Hepatocyte (in vitro differentiated cells): ENCODE data around the gene ARHGAP28. TPM values are rescaled to one million over a fixed set of nuclear protein-coding genes. Genes with fewer than 3 reads are reported as not detected.

Experiments used
- DNase-seq: peaks from one replicate; pipeline ENCODE4 v3.0.0-alpha.2; 2016; ENCODE audit warnings: low spot score
- H2AFZ ChIP-seq: fragments of 200-600 bp; sonication (generic); 2 replicates; pipeline ENCODE4 v1.6.0; 2016; ENCODE audit warnings: antibody characterized with exemption, mild to moderate bottlenecking
- H3K27ac ChIP-seq: fragments of 200-600 bp; sonication (generic); 2 replicates; pipeline ENCODE4 v1.5.1; 2016; ENCODE audit warnings: mild to moderate bottlenecking
- H3K27me3 ChIP-seq: fragments of 200-600 bp; sonication (generic); 2 replicates; pipeline ENCODE4 v1.6.1; 2016
- H3K36me3 ChIP-seq: fragments of 200-600 bp; sonication (generic); replicated peaks from 2 replicates; pipeline ENCODE4 v1.5.1; 2016; ENCODE audit warnings: low read depth; ENCODE audit not compliant: insufficient read depth
- H3K4me1 ChIP-seq: fragments of 200-600 bp; sonication (generic); 2 replicates; pipeline ENCODE4 v1.5.1; 2016; ENCODE audit warnings: mild to moderate bottlenecking, moderate library complexity; ENCODE audit not compliant: insufficient read depth
- H3K4me2 ChIP-seq: fragments of 200-600 bp; sonication (generic); 2 replicates; pipeline ENCODE4 v1.6.0; 2016
- H3K4me3 ChIP-seq: fragments of 200-600 bp; sonication (generic); 2 replicates; pipeline ENCODE4 v1.5.1; 2016; ENCODE audit warnings: mild to moderate bottlenecking
- H3K79me2 ChIP-seq: fragments of 200-600 bp; sonication (generic); 2 replicates; pipeline ENCODE4 v1.6.0; 2017; ENCODE audit warnings: mild to moderate bottlenecking
- H3K9me2 ChIP-seq: fragments of 200-600 bp; sonication (generic); replicated peaks from 2 replicates; pipeline ENCODE4 v1.6.0; 2017; ENCODE audit warnings: mild to moderate bottlenecking; ENCODE audit not compliant: insufficient read depth
- H3K9me3 ChIP-seq: fragments of 200-600 bp; sonication (generic); 2 replicates; pipeline ENCODE4 v1.5.1; 2016; ENCODE audit warnings: low read depth, mild to moderate bottlenecking
- H4K20me1 ChIP-seq: fragments of 200-600 bp; sonication (generic); 2 replicates; pipeline ENCODE4 v1.6.0; 2016; ENCODE audit warnings: mild to moderate bottlenecking; ENCODE audit not compliant: insufficient read depth, poor library complexity, severe bottlenecking
- CTCF ChIP-seq: fragments of 200-600 bp; sonication (generic); IDR thresholded peaks from 2 replicates; pipeline ENCODE4 v1.5.1; 2016; ENCODE audit warnings: antibody characterized with exemption, mild to moderate bottlenecking; ENCODE audit not compliant: poor library complexity
- EZH2 ChIP-seq: fragments of 200-600 bp; sonication (generic); IDR thresholded peaks from 2 replicates; pipeline ENCODE4 v1.6.1; 2016; ENCODE audit warnings: antibody characterized with exemption, mild to moderate bottlenecking, borderline replicate concordance
- EZH2phosphoT487 ChIP-seq: fragments of 200-600 bp; sonication (generic); IDR thresholded peaks from one replicate; pipeline ENCODE4 v1.6.1; 2018; ENCODE audit warnings: antibody characterized with exemption, mild to moderate bottlenecking, low read depth, moderate library complexity; ENCODE audit not compliant: unreplicated experiment, severe bottlenecking
- WGBS: methylation state at CpG from one replicate; pipeline ENCODE4 v1.1.6; 2016; ENCODE audit warnings: low lambda C conversion rate; ENCODE audit errors: missing lambda C conversion rate; 5-methylcytosine and 5-hydroxymethylcytosine counted together
- polyA plus RNA-seq: library from polyadenylated mRNA; unstranded; fragments of >200 nt; fragmentation: Nextera tagmentation; extraction: Ambion mirVana; gene quantifications from 2 replicates; pipeline ENCODE4 v1.2.1, GENCODE V29; 2016
- total RNA-seq: library from RNA; depleted of rRNA; stranded (reverse); fragments of >200 nt; gene quantifications from 2 replicates; pipeline ENCODE4 v1.2.3, GENCODE V29; 2014

The ARHGAP28 gene
- total and polyA plus RNA-seq, 2 experiments from 2014 or later: 23.5 to 60.7 TPM

DNA sequence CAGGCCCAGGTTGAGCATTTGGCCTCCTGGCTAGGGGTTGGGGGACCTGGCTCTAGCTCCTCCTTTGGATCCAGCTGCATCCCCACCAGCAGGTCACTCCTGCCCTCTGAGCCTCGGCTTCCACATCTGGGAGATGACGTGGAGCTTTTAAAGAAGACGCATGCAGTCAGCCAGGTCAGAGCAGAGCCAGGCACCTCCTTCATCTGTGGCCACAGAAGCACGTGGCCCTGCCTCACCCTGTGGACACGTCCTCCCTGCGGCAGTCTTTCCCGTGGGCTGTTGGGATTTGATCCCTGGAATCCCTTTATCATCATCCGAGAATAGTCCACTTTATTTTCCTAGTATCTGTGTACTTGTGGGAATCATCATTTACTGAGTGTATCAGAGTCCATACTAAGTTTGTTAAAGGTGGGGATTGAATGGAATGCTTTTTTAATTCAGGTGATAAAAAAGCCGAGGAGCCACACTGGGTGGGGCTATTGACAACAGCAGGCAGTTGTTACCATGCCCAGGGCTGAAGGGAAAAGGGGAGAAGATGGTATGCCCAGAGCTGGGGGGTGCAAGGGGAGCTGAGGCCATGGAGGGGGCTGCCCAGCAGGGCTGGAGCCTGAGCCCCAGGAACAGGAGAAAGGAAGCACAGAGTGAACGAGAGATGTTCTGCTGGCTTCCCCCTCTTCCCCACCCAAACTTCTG, 218.0 kb downstream of the ARHGAP28 start:
- Histone ChIP-seq H3K4me1 (peaks cover 18% of the 10 kb centered on the region), H3K36me3 (no peaks in the 10 kb centered on the region), H4K20me1 (no peaks in the 10 kb centered on the region), H2AFZ (no peak overlapping the region), H3K27me3 (no peaks in the 10 kb centered on the region), H3K9me3 (no peaks in the 10 kb centered on the region), H3K27ac (peak overlapping the region; percentile 9), H3K79me2 (no peaks in the 10 kb centered on the region), H3K4me2 (no peak overlapping the region), H3K9me2 (no peaks in the 10 kb centered on the region), H3K4me3 (no peak overlapping the region)
- no peak for TF ChIP-seq EZH2
- no peak for TF ChIP-seq EZH2phosphoT487
- TF ChIP-seq CTCF: no peak
- 79% methylated on average over 10 of the region's 10 CpGs for WGBS
- no peak for DNase-seq

DNA sequence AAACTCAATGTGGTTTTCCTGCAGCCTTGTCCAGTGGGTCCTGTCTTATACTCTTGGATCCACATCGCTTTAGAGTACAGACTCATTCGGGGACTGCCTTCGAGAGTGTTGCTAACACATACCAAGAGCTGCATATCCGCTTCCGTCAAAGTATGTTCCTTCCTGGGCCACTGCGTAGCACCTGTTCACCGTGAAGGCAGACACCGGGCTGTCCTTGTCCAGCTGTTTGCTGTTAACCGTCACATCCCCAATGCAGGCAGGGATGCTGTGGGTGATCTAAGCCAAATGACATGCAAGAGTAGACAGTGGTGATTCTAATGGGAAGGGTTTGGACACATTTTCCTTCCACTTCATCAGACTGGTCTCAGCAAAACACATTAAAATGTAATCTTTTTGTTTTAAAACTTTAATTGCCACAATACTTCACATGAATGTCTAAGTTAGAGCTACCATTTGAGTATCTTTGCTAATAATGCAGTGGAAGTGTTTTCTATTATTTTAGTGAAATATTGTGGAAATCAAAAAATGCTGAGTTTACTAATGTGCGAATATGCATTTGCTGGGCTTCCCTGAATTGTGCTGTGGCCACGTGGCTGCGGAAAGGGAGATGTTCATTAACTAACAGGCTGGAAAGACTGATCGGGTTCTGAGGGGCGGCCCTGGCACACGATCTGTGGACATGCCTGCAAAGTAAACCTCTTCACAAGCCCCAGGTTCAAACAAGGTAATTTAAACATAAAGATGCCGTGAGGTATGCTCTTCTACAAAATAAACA, 219.0 kb downstream of the ARHGAP28 start:
- peak overlapping the region; percentile 40 for H3K27ac ChIP-seq
- H3K79me2 ChIP-seq: no peaks in the 10 kb centered on the region
- peaks cover 18% of the 10 kb centered on the region for H3K4me1 ChIP-seq
- no peaks in the 10 kb centered on the region for H3K27me3 ChIP-seq
- H3K4me3 ChIP-seq: no peak overlapping the region
- no peaks in the 10 kb centered on the region for H3K36me3 ChIP-seq
- H3K9me3 ChIP-seq: no peaks in the 10 kb centered on the region
- TF ChIP-seq EZH2phosphoT487: no peak
- no peak overlapping the region for H3K4me2 ChIP-seq
- WGBS: 84% methylated on average over 16 of the region's 16 CpGs
- H3K9me2 ChIP-seq: no peaks in the 10 kb centered on the region
- no peak overlapping the region for H2AFZ ChIP-seq
- no peak for DNase-seq
- no peaks in the 10 kb centered on the region for H4K20me1 ChIP-seq

DNA sequence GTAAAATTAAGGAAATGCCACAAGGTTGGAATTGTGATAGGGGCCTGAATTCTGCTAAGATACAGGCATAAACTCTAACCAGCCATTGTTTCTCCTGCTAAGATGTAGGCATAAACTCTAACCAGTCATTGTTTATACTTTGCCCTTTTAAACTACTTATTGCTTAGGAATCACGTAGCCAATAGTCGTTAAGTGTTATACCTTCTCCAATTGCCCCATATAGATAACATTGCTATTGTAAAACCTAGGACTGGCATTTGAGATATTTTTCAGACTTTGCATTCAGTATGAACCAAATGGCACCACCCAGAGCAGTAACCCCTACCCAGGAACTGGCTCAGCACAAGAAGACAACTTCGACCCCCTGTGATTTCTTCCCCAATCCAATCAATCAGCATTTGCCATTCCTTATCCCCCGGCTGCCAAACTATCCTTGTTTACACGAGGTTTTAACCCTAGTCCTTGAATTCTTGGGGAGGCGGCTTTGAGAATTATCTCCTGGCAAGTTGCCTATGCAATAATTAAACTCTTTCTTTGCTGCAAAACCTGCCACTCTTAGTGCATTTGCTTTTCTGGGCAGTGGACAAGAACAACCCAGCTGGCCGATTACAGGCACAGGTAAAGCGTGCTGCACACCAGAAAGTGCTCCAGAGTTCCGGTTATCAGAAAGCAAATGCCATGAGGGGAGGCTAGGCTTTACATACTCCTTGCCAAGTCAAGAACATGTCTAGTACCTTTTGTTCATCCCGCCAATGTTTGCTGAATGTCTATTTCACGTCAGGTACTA, 220.5 kb downstream of the ARHGAP28 start:
- no peaks in the 10 kb centered on the region for H3K36me3 ChIP-seq
- H3K4me1 ChIP-seq: peaks cover 18% of the 10 kb centered on the region
- 66% methylated on average over 11 of the region's 11 CpGs for WGBS
- no peak overlapping the region for H3K4me3 ChIP-seq
- no peak overlapping the region for H2AFZ ChIP-seq
- TF ChIP-seq EZH2 (no peak), CTCF (no peak), EZH2phosphoT487 (no peak)
- H3K79me2 ChIP-seq: no peaks in the 10 kb centered on the region
- no peak overlapping the region for H3K4me2 ChIP-seq
- peak overlapping the region; percentile 12 for H3K27ac ChIP-seq
- no peaks in the 10 kb centered on the region for H3K9me3 ChIP-seq
- no peak for DNase-seq
- H4K20me1 ChIP-seq: no peaks in the 10 kb centered on the region
- no peaks in the 10 kb centered on the region for H3K9me2 ChIP-seq
- H3K27me3 ChIP-seq: no peaks in the 10 kb centered on the region
